HG03520 (cell line): ENCODE data around the gene BATF3.

Experiments
- ATAC-seq: cut with Tn5 transposase; IDR thresholded peaks from one replicate; pipeline ENCODE4 v1.9.1; 2021; ENCODE audit warnings: mild to moderate bottlenecking, moderate library complexity; ENCODE audit not compliant: unreplicated experiment

The BATF3 gene

DNA sequence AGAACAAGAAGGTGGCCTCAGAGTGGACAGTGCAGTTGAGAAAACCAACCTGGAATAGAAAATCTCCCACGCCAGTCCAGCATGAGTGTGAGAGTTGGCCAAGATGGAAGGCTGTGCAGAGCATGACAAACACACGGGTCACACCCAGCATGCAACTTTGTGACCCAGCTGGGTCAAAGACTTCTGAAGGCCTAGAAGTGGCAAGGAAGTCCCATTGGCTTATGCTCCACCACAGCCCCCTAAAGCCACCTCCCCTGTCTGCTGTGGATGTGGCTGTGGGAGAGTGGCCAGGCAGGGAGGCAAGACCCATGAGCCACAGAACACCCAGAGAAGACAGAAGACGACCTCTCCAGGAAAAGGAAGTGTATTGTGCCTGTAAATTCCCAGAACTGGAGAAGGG is 13.6 kb downstream of the BATF3 start:
- no peak for ATAC-seq

DNA sequence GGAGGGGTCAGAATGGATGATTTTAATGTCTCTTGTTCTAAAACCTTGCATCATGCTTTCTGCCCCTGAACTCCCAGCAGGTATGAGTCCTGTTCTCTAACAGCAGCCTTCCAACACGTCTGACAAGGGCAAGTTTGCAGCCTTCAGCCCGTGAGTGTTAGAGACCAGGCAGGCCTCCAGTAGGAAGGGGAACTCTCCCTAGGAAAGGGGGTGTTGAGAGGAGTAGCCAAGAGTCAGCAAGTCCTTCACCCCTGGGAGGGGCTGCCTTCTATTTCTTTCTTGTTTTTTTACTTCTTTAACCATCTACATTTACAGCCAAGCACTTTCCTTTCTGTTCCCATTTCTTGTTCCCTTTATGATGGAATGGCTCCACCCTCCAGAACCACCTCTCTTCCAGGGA is 14.2 kb downstream of the BATF3 start:
- no peak for ATAC-seq

- no peak for ATAC-seq
Observed at GRCh38 chr1:212684521-212685090, 15.0 kb downstream of the BATF3 start.

DNA sequence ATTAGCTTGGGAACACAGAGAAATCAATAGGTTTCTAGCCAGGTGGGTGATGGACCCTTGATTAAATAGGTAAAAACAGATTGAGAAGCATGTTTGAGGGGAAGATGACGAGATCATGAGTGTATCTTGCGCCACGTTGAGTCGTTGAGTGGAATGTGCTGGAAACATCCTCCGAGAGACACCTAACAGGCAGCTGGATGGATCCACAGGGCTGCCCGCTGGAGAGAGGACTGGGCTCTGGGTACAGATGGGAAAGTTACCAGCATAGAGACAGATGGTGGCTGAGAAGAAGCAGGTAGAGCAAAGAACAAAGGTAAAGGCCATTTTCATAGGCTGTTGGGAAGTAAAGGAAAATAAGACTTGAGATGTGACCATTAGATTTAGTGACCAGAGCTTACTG is 15.6 kb downstream of the BATF3 start:
- ATAC-seq: no peak

GRCh38 chr1:212683357-212683722 is 16.3 kb downstream of the BATF3 start:
- peak; percentile 73 for ATAC-seq

GRCh38 chr1:212680680-212681389 is 18.8 kb downstream of the BATF3 start:
- no peak for ATAC-seq

DNA sequence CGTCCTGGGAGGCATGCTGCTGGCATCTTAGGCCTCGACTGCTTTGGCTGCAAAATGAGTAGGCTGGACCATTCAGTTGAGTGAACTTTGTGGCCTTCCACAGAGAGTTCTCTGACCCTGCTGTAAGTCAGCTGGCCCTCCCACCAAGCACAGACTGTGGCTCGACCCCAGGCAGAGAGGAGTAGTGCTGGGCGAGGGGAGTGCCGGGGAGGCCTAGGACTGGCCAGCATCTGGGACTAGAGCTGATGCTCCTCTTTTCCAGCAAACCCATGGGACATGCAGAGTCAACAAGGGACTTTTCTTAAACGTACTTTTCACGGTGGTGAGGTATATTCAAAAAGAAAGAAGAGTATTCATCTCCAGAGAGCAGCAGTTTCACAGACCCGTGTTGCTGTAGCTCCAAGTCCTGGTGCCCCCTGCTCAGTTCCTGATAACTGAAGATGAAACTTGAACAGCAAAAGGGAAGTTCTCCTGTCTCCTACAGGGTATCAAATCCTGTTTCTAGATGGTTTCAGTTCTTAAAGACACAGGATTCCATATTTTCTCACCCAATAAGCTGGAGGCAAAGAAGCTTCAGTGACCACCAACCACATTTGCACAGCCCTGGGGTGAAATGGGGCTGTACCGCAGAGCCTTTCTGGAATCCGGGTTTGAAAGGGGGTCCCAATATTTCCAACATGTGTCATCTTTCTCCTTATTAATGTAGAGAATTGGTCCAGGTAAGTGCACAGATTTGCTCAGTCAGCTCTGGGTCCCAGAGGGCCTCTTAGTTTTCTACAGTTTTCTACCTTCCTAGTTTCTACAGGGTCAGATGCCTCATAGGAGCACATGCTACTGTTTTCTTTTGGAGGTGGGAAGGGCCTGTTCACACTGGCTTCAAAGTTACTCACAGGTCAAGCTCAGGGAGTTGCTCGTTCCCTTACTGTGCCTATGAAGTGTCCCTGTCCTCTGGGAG is 20.9 kb downstream of the BATF3 start:
- ATAC-seq: peak; percentile 63

DNA sequence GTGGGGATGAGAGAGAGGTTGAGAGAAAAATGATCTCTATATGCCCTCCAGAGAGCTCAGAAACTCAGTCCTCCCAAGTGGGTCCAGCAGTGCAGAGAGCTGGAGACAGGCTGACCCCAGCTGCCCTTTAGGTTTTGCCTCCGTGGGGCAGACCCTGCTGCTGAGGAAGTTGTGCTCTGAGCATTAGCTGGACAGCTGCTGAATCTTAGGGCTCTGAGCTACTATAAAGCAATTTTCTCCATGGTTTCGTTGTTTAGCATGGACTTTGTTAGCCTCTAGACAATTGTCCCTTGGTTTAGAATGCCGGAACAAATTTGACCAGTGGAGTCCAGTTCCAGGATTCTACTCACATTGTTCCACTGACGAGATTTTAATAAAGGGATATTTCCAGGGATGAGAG is 22.1 kb downstream of the BATF3 start:
- ATAC-seq: no peak

DNA sequence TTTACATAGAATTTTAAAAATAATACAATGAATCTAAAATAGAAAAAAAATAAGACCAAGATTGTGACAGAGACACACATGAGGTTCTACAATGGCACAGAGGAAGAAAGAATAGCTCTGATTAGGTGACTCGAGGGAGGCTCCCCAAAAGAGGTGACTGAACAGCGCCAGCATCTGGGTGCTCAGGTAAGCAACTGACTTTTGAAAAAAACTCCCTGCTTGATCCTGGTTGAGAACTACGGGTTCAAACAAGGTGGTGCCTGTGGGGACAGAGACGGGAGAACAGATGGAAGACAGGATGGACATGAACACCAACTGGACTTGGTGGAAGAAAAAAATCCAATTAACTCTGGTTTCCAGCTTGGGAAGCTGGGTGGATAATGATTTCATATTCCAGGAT is 22.5 kb downstream of the BATF3 start:
- no peak for ATAC-seq

- ATAC-seq: no peak
Observed at GRCh38 chr1:212675675-212676074, 24.0 kb downstream of the BATF3 start.

DNA sequence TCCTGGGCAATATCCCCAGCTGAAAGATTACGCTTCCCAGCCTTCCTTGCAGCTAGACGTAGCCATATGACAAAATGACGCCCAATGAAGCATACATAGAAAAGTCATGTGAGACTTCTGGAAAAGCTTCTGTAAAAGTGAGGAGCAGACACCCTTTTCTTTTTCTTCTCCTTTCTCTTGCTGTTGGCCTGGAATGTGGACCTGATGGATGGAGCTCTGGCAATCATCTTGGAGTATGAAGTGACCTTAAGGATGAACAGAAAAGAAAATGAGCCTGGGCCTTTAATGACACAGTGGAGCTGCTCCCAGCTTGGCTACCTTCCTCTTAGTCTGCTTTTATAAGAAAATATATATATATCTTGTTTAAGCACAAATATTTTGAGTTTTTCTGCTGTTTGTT is 24.8 kb downstream of the BATF3 start:
- no peak for ATAC-seq

DNA sequence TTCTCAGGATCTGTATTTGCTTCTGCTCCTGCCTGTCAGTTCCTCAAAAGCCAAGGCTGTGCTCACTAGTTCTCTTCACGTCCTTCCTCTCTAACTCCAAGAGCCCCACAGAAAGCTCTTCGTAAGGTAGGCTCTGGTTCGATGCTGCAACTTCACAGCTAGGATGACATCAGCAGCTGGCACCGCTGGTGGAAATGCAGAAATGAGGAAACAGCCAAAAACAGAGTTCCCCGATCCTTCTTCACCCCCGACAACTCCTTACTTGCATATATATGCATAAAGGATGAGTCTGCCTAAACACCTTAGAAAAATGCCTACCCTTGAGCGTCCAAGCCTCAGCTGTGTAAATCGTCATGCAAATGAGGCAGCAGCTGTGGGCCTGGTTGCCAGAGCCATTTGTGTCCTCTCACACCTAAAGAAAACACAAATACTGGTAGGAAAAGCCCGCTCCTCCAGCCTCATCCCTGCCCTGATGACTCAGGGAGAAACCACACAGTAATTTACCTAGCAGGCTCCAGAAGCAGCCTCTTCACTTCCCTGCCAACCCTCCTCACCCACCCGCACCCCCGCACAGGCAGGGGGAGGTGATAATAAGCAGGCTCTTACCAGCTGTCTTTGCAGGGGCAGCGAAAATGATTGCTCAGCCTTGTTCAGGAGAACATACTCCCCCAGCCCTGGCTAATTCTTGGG is 28.2 kb downstream of the BATF3 start:
- no peak for ATAC-seq

DNA sequence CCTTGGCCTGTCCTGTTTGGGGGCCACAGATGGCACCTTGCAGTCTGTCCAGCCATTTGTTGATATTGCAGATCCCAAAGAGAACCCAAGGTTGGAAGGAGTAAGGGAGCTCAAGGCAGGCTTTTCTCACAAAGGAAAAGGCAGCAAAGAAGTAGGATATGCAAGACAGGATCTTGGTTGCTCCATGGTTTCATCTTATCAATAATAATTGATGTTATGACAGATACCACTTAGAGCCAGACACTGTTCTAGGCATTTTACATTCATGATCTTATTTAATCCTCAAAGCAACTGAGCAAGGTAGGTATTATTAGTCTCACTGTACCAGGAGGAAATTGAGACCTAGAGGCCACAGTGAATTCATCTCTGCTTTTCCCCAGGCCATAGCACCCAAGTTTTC is 28.8 kb downstream of the BATF3 start:
- ATAC-seq: no peak

DNA sequence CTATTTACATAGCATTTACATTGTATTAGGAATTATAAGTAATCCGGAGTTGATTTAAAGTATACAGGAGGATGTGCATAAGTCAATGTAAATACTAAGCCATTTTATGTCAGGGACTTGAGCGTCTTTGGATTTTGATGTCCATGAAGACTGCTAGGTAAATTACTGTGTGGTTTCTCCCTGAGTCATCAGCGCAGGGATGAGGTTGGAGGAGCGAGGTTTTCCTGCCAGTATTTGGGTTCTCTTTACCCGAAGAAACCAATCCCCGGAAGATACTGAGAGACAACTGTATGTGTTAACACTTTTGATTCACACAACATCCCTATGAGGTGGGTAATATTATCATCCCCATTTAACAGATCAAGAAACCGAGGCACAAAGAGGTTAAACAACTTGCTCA is 29.3 kb downstream of the BATF3 start:
- no peak for ATAC-seq

DNA sequence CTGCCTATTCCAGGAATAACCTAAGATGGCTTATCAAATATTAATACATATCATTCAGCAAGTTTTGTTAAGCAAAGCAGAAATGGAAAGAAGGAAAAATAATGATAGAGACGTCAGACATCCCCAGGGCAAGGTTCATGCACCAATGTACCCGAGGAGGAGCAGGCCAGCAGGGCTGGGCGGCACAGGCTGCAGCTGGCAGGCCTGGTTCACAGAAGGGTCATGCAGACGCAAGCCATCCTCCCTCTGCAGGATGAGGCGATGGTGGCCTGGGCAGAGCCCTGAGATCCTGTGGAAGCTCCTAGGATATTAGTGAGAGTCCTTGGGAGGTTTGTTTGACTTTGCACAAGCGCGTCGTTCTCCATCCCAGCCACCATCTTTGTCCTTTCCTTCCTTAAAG is 30.0 kb downstream of the BATF3 start:
- no peak for ATAC-seq

DNA sequence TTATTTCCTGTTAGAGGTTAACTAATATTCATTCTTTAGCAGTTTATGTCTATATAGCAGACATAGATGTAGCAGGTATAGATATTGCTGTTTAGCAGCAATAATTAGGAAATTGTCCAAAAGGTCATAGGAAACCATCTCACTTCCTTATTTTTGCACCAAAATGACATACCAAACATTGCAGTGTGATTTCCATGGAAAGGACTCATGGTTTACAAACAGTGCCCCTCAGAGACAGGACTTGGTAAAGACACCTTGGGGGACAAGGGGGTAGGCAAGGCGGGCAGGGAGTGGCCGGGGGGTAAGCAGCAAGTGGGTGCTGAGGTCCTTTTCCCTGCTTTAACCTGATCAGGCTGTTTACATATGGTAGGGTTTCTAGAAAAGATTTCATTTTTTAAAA is 30.5 kb downstream of the BATF3 start:
- ATAC-seq: no peak

- no peak for ATAC-seq
Observed at GRCh38 chr1:212668477-212668876, 31.2 kb downstream of the BATF3 start.

DNA sequence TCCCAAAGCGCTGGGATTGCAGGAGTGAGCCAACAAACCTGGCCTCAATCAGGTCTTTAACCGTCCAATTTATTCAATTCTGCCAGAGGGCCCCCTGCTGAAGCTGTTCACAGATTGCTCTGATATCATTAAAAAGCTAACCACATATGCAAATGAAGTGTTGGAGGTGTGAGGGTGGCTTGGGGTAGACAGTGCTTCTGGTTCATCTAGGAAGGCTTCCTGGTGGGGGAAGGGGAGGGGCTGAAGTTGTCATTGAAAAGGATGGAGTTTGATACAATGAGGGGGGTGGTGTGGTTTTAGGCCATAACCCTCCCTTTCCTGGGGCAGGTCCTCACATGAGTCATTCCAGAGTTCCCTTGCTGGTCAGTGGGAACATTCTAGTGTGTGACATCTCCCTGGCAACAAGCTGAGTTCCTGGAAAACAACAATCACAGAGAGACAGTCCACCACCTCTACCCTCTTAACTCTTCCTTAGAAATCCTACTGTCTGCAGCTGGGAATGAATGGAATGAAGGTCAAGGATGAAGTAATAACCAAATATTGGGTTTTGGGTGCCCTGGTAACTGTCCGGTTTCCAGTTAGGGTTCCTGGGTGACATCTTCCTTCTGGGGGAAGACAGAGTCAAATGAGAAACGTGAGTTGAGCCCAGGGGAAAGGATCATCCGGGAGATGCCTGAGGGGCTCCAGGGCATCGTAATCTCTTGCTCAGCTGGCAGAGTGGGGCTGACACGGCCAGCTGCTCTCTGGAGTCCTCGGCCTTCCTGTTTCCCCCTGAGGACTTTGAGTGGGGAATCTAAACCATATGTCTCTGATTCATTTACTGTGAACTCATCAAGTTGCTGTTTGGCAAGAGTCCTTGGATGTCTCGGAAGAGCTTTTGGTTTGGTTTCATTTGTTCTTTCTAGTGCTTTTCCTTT is 32.2 kb downstream of the BATF3 start:
- peak; percentile 37 for ATAC-seq

DNA sequence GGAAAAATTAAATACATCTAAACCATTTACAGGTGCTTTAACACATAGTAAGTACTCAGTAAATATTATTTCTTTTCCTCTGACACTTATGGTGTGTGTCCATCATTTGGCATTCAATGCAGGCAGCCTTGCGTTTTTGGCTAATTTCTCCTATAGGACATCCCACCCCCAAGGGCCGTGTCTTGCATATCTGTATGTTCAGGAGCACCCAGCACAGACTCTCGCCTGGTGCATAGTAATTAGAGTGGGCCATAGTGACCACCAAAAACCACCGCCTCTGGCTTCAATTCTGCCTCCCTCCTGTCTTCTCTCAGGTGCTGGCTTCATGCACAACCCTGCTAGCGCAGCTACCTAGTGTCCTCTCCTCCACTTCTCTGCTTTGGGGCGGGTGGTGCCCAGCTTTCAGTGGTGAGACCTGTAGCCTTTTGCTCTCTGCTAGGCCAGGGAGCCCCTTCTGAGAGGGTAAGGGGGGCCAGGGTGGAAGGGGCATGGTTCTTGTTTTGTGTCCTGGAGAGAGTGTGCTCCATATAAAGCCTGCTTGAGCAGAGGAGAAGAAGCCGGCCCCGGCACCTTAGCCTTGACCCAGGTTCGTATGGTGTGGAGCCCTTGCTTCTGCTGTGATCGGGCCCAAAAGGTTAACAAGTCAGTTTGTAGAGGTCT is 33.4 kb downstream of the BATF3 start:
- no peak for ATAC-seq
